Astrocyte of the cerebellum (primary cell): ENCODE data around the gene TAOK3.

Experiments used
- DNase-seq: peaks from one replicate; pipeline ENCODE4 v3.0.0-alpha.2; 2011; ENCODE audit warnings: low read depth
- H3K4me3 ChIP-seq: 2 replicates; pipeline ENCODE4 v1.5.1; 2011; ENCODE audit warnings: mild to moderate bottlenecking, low read depth, low read length, moderate library complexity
- in situ Hi-C: cut with HindIII; loops from 2 replicates; pipeline ENCODE4 v1.10.0; 2017; ENCODE audit warnings: low sequenced_read_pairs
- TF ChIP-seq, protein P1 (sequence below): IDR thresholded peaks from 2 replicates; pipeline ENCODE4 v1.5.1; 2012; ENCODE audit warnings: low read length, low read depth, moderate library complexity, mild to moderate bottlenecking; ENCODE audit errors: missing control alignments

The TAOK3 gene

DNA sequence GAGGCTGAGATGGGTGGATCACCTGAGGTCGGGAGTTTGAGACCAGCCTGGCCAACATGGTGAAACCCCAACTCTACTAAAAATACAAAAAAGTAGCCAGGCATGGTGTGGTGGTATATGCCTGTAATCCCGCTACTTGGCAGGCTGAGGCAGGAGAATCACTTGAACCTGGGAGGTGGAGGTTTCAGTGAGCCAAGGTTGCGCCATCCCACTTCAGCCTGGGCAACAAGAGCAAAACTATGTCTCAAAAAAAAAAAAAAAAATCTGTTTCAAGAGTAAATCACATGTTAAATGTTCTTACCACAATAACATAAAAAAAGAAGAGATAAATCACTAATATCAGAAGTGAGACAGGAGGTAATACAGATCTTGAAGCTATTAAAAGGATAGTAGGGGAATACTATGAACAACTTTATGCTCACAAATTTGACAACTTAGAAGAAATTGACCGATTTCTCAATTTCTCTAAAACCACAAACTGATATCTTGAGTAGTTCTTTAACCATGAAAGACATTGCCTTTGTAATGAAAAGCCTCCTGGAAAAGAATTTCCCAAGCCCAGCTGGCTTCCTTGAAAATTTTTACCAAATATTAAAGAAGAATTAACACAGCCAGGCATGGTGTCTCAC lies 37.7 kb downstream of the TAOK3 start:
- in situ Hi-C loops, result no loop called here
- no peak overlapping the region for H3K4me3 ChIP-seq
- DNase-seq, result no peak
- TF ChIP-seq, protein P1, sequence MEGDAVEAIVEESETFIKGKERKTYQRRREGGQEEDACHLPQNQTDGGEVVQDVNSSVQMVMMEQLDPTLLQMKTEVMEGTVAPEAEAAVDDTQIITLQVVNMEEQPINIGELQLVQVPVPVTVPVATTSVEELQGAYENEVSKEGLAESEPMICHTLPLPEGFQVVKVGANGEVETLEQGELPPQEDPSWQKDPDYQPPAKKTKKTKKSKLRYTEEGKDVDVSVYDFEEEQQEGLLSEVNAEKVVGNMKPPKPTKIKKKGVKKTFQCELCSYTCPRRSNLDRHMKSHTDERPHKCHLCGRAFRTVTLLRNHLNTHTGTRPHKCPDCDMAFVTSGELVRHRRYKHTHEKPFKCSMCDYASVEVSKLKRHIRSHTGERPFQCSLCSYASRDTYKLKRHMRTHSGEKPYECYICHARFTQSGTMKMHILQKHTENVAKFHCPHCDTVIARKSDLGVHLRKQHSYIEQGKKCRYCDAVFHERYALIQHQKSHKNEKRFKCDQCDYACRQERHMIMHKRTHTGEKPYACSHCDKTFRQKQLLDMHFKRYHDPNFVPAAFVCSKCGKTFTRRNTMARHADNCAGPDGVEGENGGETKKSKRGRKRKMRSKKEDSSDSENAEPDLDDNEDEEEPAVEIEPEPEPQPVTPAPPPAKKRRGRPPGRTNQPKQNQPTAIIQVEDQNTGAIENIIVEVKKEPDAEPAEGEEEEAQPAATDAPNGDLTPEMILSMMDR, result no peak

DNA sequence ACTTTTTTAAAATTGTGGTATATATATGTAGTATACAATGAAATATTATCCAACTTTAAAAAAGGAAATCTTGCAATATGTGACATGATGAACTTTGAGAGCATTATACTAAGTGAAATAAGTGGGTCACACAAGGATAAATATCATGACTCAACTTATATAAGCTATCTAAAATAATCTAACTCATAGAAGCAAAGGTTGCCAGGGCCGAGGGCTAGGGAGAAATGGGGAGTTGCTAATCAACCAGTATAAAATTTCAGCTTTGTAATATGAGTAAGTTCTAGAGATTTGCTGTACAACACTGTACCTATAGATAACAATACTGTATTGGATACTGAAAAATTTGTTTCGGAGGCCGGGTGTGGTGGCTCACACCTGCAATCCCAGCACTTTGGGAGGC lies 38.5 kb downstream of the TAOK3 start:
- no peak overlapping the region for H3K4me3 ChIP-seq
- in situ Hi-C loops, result no loop called here
- no peak for DNase-seq
- TF ChIP-seq, protein P1, result no peak

DNA sequence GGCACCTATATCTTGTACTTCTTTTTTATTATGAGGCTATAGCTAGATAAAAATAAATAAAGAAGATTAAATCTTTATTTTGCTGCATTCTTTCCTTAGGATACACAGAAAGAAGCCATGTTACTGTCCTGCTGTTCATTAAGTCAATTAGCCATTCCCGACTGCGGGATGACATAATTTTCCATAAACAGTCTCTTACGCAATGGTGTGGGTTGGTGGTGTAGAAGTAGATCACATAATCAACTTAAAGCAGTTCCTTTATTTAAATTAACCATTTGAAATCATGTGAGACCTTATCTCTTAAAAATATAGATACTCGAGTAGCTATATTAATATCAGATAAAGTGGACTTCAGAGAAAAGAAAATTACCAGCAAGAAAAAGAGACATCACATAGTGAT lies 40.2 kb downstream of the TAOK3 start:
- no peak for DNase-seq
- TF ChIP-seq, protein P1, result no peak
- in situ Hi-C loops, result no loop called here
- no peak overlapping the region for H3K4me3 ChIP-seq

DNA sequence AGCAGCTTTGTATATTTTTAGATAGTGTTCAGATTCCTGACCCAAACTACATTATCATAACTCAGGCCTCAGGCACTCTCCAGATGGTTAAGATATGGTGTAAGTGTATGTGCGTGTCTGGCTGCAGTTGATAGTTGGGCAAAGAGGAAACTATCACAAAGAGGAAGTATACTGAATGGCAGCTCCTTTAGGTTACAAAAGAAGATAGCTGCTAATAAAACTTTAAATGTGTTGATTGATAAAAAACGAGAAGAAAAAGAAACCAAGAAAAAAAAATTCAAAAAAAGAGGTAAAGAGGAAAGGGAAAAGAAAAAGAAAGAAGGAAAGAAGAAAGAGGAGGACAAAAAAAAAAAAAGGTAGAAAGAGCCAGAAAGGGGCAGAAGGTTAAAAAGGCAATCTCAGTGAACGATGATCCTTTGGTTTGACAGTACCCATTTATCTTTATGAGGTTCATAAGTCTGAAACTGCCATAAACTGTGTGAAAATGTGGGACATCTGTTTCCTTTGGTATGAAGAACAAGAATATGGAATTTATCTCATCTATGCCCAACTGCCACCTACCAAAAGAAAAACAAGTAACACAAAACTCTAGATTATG lies 42.2 kb downstream of the TAOK3 start:
- no peak for DNase-seq
- TF ChIP-seq, protein P1, result no peak
- no peak overlapping the region for H3K4me3 ChIP-seq
- in situ Hi-C loops, result no loop called here

DNA sequence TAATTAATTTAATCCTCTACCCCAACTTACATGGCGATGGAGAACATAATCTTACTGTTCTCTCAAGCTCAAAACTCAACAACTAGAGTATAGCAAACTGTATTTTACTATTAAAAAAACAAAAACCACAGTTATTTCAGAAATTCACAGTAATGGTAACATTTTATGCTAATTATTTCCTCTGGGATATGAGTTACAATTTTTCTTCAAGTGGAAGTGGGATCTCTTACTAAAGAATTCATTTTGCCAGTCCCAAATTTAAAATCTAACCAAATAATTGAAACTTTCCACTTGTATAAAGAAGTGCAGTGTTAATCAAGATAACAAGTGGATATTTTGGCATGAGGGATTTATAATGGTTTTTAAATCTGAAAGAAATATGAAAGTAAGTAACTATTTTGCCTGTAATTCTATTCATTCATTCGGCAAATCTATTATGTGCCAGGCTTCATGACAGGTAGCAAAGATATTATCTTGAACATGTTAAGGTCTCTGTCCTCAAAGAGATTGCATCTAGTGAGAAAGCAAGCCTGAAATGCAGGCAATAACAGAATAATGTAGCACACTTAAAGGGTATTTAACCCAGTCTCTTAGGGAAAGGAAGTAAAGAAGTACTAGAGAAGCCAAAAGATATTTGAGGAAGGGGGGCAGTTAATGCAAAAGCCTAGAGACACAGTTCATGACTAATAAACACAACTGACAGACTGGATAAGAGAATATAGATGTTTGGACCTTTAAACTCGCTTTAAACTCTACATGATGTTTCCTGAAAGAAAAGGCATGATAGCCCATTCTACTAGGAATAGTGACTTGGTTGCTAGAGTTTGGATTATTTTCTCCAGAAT lies 44.0 kb downstream of the TAOK3 start:
- in situ Hi-C loops, result no loop called here

DNA sequence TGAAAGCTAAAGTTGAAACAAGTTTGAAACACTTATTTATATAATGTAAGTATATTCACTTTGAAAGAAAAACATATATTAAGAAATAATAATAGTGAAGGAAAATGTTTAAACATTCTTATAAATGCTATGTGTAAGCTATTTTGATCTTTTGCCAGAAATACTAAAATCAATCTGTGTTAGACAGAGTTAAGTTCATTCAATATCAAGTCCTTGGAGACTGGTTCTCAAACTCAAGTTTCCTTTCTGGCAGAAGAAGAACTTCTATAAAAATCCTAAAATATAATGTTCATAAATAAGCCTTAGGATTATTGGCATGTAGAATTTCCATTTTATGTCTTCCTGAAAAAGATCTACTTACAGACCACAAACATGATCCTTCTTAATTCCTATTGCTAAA lies 45.3 kb downstream of the TAOK3 start:
- TF ChIP-seq, protein P1, result no peak
- DNase-seq, result no peak
- in situ Hi-C loops, result no loop called here
- H3K4me3 ChIP-seq, result no peak overlapping the region

More for the DNA sequence above, 44.0 kb downstream of the TAOK3 start:
- no peak for DNase-seq
- no peak overlapping the region for H3K4me3 ChIP-seq
- TF ChIP-seq, protein P1, result no peak
